HG03025 (cell line): ENCODE data around the gene GPRIN2.
"Not testable (repeated sequence)": the region's sequence is repeated elsewhere in the genome, so short reads cannot be mapped to it uniquely, and the experiment has no call there.

Experiments
- ATAC-seq: cut with Tn5 transposase; IDR thresholded peaks from one replicate; pipeline ENCODE4 v1.9.1; 2021; ENCODE audit warnings: mild to moderate bottlenecking, moderate library complexity; ENCODE audit not compliant: unreplicated experiment, low FRiP score

Gene GPRIN2

GRCh38 chr10:46538717-46539426 is 17.6 kb downstream of the GPRIN2 start:
- ATAC-seq, result no peak

- ATAC-seq, result no peak
Observed at GRCh38 chr10:46538155-46538554, 18.3 kb downstream of the GPRIN2 start.

DNA sequence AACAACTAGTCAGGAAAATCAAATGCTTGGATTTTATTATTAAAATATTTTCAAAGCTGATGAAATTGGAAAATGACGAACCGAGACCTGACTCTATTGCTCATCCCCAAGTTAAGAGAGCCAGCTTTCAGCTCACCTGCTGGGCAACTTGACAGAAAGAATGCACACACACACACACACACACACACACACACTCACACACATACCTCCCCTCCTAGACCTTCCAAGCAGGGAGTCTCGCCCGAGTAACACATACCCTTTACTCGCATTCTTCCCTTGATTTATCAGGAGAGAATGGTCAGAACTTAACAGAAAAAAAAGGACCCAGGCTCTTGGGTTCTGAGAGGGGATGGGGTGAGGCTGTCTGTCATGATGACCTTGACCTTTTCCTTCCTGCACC is 19.1 kb downstream of the GPRIN2 start:
- no peak for ATAC-seq

GRCh38 chr10:46536781-46537180 is 19.7 kb downstream of the GPRIN2 start:
- ATAC-seq, result no peak

DNA sequence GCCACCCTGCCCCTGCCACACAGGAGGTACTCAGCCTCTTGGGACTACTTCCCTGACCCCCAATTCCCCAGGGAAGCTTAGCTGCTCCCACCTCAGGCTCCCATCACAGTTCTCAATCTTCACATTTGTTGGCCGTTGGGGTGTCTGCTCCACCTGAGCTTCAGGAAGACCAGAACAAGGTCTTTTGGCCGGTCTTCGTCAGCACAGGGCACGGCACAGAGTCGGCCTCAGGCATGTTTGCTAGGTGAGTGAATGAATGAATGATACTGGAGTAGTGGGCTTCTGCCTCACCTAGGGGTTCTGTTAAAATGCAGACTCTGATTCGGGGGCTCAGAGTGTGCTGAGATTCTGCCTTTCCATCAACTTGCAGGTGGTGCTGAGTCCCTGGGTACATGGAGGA is 20.3 kb downstream of the GPRIN2 start:
- no peak for ATAC-seq

DNA sequence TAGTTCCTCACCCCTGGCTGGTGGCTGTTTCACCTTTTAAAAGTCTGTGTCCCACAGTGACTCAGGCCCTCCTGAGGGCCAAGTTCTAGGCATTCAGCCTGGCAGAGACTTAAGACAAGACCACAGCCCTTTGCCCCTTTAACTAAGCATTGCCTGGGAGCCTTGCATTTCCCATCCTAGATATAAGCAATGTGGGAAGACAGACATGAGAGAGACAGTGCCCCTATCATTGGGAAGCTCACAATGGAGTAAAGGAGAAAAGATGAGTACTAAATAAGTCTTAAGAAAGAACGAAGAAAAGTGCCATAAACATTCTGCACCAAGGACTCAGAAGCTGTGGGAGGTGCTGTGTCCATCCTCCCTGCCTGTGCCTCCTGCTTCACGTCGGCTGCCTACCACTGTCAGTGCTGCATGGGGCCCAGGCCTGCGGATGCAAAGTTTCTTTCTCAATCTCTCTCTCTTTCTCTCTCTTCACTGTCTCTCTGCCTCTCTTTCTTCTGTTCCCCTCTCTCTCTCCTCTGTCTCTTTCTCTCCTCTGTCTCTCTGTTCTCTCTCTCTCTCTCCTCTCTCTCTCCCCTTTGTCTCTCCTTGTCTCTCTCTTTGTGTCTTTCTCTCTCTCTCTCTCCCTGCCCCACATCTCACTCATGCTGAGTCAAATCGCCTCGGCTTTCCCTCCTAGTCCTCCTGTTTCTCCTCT is 21.5 kb downstream of the GPRIN2 start:
- ATAC-seq, result no peak

- ATAC-seq, result not testable (repeated sequence)
Observed at GRCh38 chr10:46532256-46532655, 24.2 kb downstream of the GPRIN2 start.

- no peak for ATAC-seq
Observed at GRCh38 chr10:46530249-46531186, 25.9 kb downstream of the GPRIN2 start.

GRCh38 chr10:46529742-46530141 is 26.7 kb downstream of the GPRIN2 start:
- not testable (repeated sequence) for ATAC-seq

GRCh38 chr10:46528675-46529615 is 27.5 kb downstream of the GPRIN2 start:
- ATAC-seq, result no peak

GRCh38 chr10:46528171-46528671 is 28.2 kb downstream of the GPRIN2 start:
- ATAC-seq, result no peak

DNA sequence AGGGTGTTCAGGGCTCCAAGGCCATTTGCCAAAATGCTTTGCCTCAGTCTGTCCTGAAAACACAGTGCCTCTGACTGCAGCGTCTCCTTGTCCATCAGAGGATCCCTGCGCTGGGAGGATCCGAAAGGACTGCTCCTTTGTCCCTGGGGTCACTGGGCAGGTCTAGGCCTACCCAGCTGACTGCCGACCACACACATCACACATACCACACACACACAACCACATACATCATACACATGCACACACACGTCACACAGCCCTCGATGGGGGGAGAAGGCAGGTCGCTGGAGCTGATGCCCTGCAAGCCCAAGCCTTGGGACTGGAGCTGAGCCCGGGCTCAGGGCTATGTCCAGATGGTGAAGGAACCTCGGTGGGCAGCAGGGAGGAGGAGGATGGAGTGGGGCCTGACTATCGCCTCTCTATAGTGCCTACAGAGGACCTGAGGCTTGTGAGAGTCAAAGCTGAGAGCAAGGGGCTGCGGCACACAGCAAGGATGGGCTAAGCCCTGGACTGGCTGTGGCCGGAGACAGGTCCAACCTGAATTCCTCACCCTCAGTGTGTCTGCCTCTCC is 29.1 kb downstream of the GPRIN2 start:
- no peak for ATAC-seq

DNA sequence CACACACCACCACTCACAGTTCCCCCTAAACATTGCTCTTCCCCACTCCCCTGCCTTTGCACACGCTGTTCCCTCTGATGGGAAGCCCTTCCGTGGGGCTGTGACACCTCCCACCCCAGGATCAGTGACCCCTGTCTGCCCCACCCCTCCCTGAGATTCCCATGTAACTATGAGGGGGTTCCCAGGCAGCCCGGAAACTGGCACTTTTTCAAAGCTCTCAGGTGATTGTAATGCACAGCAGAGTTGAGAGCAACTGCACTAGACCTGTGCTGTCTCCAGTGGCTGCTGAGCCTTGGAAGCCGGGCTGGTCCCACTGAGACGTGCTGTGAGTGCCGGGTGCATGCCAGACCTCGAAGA is 29.8 kb downstream of the GPRIN2 start:
- no peak for ATAC-seq

DNA sequence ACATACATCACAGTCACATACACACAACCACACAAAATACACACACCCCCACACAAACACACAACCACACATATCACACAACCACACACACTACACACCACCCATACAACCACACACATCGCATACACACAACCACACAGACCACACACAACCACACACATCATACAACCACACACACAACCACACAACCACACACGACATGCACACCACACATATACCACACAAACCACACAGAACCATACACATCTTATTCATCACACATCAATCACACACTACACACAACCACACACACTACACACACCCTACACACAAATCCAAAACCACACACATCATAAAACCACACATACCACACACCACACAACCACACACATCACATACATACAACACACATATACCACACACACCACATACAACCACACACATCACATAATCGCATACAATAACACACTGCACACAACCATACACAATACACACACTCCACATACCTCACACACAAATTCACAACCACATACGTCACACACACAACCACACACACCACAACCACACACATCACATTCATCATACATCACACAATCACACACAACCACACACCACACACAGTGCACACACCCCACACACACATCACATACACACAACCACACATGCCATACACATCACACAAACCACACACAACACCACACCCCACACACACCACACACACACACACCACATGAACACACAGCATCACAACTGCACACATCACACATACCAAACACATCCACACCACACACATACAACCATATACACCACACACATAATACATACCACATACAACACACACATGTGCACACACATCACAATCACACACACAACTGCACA is 30.4 kb downstream of the GPRIN2 start:
- no peak for ATAC-seq

DNA sequence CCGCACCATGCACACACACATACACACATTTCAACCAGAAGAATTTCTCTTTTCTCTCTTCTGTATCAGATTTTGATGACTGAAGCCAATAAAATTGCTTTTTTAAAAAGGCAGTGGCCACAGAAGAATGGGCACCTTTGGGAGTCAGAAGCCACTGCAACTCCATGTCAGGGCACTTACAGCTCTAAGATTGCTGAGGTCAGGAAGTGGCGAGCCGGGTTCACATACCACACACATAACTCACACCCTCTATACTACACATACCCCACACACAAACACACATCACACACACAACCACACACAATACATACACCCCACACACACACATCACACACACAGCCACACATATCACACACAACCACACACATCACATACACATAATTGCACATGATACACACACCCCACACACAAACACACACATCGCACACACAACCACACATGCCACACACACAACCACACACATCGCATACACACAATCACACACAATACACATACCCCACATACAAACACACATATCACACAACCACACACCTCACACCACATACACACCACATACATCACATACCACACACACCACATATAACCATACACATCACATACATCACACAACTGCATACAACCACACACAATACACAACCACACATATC is 31.2 kb downstream of the GPRIN2 start:
- ATAC-seq, result no peak

DNA sequence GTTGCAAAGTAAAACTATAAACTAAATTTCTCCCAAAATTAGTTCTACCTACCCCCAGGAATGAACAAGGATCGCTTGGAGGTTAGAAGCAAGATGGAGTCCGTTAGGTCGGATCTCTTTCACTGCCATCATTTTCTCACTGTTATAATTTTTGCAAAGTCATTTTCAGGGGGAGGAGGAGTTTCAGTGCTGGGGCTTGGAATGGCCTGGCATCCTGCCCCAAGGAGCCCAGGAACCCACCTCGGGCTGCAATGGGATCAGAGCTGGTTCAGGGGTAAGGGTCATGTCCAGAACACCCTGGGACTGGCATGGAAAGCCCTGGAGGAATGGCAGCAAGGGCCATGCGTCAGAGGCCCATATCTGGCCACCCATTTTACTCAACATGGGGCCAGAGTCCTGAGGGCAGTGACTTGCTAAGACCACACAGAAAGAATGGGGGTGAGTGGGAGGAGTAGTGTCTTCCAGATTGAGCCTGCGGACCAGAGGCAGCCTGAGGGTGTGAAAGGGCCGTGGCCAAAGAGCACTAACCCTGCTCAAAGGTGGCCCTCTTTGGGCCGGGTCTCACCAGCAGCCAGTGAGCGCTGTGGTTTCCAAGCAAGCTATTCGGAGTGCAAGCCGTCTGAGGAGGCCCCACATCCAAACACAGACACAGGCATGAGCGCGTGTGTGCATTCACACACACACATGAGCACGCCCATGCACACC is 31.8 kb downstream of the GPRIN2 start:
- no peak for ATAC-seq

DNA sequence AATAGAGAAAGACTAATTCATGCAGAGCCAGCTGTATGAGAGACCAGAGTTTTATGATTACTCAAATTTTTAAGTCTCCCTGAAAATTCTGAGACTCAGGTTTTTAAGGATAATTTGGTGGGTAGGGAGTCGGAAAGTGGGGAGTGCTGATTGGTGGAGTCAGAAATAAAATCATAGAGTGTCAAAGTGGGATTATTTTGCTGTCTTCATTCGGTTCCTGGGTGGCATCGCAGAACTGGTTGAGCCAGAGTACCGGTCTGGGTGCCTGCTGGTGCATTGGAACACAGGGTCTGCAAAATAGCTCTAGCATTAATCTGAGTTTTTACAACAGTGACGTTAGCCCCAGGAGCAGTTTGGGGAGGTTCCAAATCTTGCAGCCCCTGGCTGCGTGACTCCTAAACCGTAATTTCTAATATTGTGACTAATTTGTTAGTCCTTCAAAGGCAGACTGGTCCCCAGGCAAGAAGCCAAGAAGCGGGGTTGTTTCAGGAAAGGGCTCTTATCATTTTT is 32.4 kb downstream of the GPRIN2 start:
- no peak for ATAC-seq
